ENCODE measurements around the gene GAS2. TPM values are rescaled to one million over a fixed set of nuclear protein-coding genes. Genes with fewer than 3 reads are reported as not detected.

GAS2 gene
- total RNA-seq, 6 experiments from 2014 or later, result 16.1 to 35.6 (median 27.8) TPM

GRCh38 chr11:22626573-22627239, 39.7 kb upstream of the GAS2 start:
- Histone ChIP-seq H3K27ac (peak overlapping the region in 1 of 3 donors; percentile 83), H3K4me3 (peak overlapping the region; percentile 89 to 95 (median 93)), H3K27me3 (no peaks in the 10 kb centered on the region), H3K4me1 (peaks cover 0 to 13% (median 4%) of the 10 kb centered on the region in 4 donors), H3K9me3 (no peaks in the 10 kb centered on the region), H3K36me3 (no peaks in the 10 kb centered on the region)
- ATAC-seq, result no peak
- intact Hi-C loops (cut with DNase I), result no loop called here
- DNase-seq, result no peak
- 90% methylated on average over 14 of the region's 14 CpGs for WGBS (ENCODE audit: insufficient coverage, low coverage, low lambda C conversion rate, missing lambda C conversion rate)
- TF ChIP-seq CTCF (IDR thresholded peaks at IDR 0.05) (no peak), POLR2A (IDR thresholded peaks at IDR 0.05) (no peak)

GRCh38 chr11:22627421-22627820, 39.0 kb upstream of the GAS2 start:
- no peak overlapping the region for H3K4me3 ChIP-seq
- H3K27ac ChIP-seq, result no peak overlapping the region
- intact Hi-C loops (cut with DNase I), result no loop called here
- WGBS (ENCODE audit: insufficient coverage, low coverage, low lambda C conversion rate, missing lambda C conversion rate), result 100% methylated on average over 5 of the region's 6 CpGs
- ATAC-seq (no peak), DNase-seq (no peak)
- no peaks in the 10 kb centered on the region for H3K9me3 ChIP-seq
- no peaks in the 10 kb centered on the region for H3K36me3 ChIP-seq
- H3K27me3 ChIP-seq, result no peaks in the 10 kb centered on the region
- no peak for TF ChIP-seq POLR2A (IDR thresholded peaks at IDR 0.05)
- no peak for TF ChIP-seq CTCF (IDR thresholded peaks at IDR 0.05)
- peaks cover 0 to 13% (median 4%) of the 10 kb centered on the region in 4 donors for H3K4me1 ChIP-seq

- no peak for DNase-seq
- no peaks in the 10 kb centered on the region for H3K27me3 ChIP-seq
- H3K4me3 ChIP-seq, result no peak overlapping the region
- intact Hi-C loops (cut with DNase I), result no loop called here
- no peaks in the 10 kb centered on the region for H3K9me3 ChIP-seq
- TF ChIP-seq CTCF (IDR thresholded peaks at IDR 0.05), result peak in 2 of 4 donors; percentile 10 to 11
- TF ChIP-seq POLR2A (IDR thresholded peaks at IDR 0.05), result no peak
- H3K4me1 ChIP-seq, result peaks cover 0 to 8% (median 0%) of the 10 kb centered on the region in 4 donors
- H3K36me3 ChIP-seq, result no peaks in the 10 kb centered on the region
- no peak overlapping the region for H3K27ac ChIP-seq
- ATAC-seq, result no peak
Observed at GRCh38 chr11:22633354-22633902, 33.0 kb upstream of the GAS2 start.

- Histone ChIP-seq H3K4me3 (no peak overlapping the region), H3K27me3 (no peaks in the 10 kb centered on the region), H3K4me1 (peaks cover 0 to 8% (median 0%) of the 10 kb centered on the region in 4 donors), H3K9me3 (no peaks in the 10 kb centered on the region), H3K27ac (peak overlapping the region in 1 of 3 donors; percentile 24), H3K36me3 (no peaks in the 10 kb centered on the region)
- DNase-seq (peak; percentile 55 to 61 (median 58)), ATAC-seq (peak; percentile 64 to 83 (median 74))
- no peak for TF ChIP-seq CTCF (IDR thresholded peaks at IDR 0.05)
- TF ChIP-seq POLR2A (IDR thresholded peaks at IDR 0.05), result no peak
- 38% methylated on average over 1 of the region's 3 CpGs for WGBS (ENCODE audit: insufficient coverage, low coverage, low lambda C conversion rate, missing lambda C conversion rate)
- intact Hi-C loops (cut with DNase I), result no loop called here
Observed at GRCh38 chr11:22634897-22635629, 31.3 kb upstream of the GAS2 start.

All from right lobe of liver (tissue), 6 donors.